HL-60 (cell line): Measurements from ENCODE around the gene BRICD5.

Experiments
- CTCF ChIP-seq: IDR thresholded peaks from one replicate; pipeline ENCODE4 v1.5.1; 2011; ENCODE audit warnings: low read length, control low read depth, inconsistent platforms; ENCODE audit not compliant: insufficient read depth
- GABPA ChIP-seq: IDR thresholded peaks from 2 replicates; pipeline ENCODE4 v1.6.1; 2012; ENCODE audit warnings: low read depth
- POLR2AphosphoS5 ChIP-seq: IDR thresholded peaks from 2 replicates; pipeline ENCODE4 v1.6.1; 2012; ENCODE audit warnings: low read depth
- REST ChIP-seq: IDR thresholded peaks from 2 replicates; pipeline ENCODE4 v1.6.1; 2012; ENCODE audit warnings: low read depth; ENCODE audit not compliant: insufficient replicate concordance
- SPI1 ChIP-seq: IDR thresholded peaks from 2 replicates; pipeline ENCODE4 v1.6.1; 2012; ENCODE audit warnings: low read depth, mild to moderate bottlenecking, borderline replicate concordance

GRCh38 chr16:2199095-2199494 lies 11.6 kb downstream of the BRICD5 start:
- TF ChIP-seq POLR2AphosphoS5 (no peak), CTCF (no peak), SPI1 (no peak), GABPA (no peak), REST (no peak)
